CD4-positive, alpha-beta memory T cell (primary cell): Measurements from ENCODE around the gene FMO1. TPM values are rescaled to one million over a fixed set of nuclear protein-coding genes. Genes with fewer than 3 reads are reported as not detected.

Experiments used
- CTCF ChIA-PET: fragments of 350-600 bp; sonication (Branson Sonifier 250); formaldehyde crosslinking; loops from one replicate; lab custom pipeline; 2021; ENCODE audit warnings: inconsistent platforms; ENCODE audit not compliant: partially characterized antibody; lab: Charles Lee
- POLR2A ChIA-PET: fragments of 350-600 bp; sonication (Branson Sonifier 250); formaldehyde crosslinking; loops from one replicate; lab custom pipeline; 2021; ENCODE audit not compliant: partially characterized antibody; lab: Charles Lee
- DNase-seq, 5 donors: peaks; one replicate each; pipeline versions ENCODE4 v3.0.0 to v3.0.0-alpha.2; 2020 to 2022; ENCODE audit warnings: mixed read lengths in 1 of 5
- H3K27ac ChIP-seq: one replicate; pipeline ENCODE4 v1.7.0; 2013; ENCODE audit warnings: low read depth, low read length
- H3K27me3 ChIP-seq: 2 replicates; pipeline ENCODE4 v1.7.0; 2013; ENCODE audit warnings: mild to moderate bottlenecking, low read length, moderate library complexity; ENCODE audit not compliant: insufficient read depth
- H3K36me3 ChIP-seq: 2 replicates; pipeline ENCODE4 v1.7.0; 2013; ENCODE audit warnings: mild to moderate bottlenecking, low read length, moderate library complexity; ENCODE audit not compliant: insufficient read depth
- H3K4me1 ChIP-seq: 2 replicates; pipeline ENCODE4 v1.7.0; 2013; ENCODE audit warnings: mild to moderate bottlenecking, low read length, moderate library complexity; ENCODE audit not compliant: insufficient read depth
- H3K4me3 ChIP-seq, 2 donors: one replicate each; pipeline ENCODE4 v1.7.0; 2013; ENCODE audit warnings: low read length in 2 of 2, mild to moderate bottlenecking in 1 of 2
- H3K9me3 ChIP-seq, 2 donors: one replicate each; pipeline ENCODE4 v1.7.0; 2013; ENCODE audit warnings: low read length in 2 of 2, control low read depth in 1 of 2; ENCODE audit not compliant: control insufficient read depth in 1 of 2
- H3K27ac Mint-ChIP-seq, 7 donors: one replicate each; pipeline ENCODE4 v1.8.0; 2020 to 2021; ENCODE audit warnings: mixed read lengths in 7 of 7, mild to moderate bottlenecking in 6 of 7, inconsistent platforms in 3 of 7, moderate library complexity in 3 of 7
- H3K27me3 Mint-ChIP-seq, 2 donors: one replicate each; pipeline ENCODE4 v1.8.0; 2020 to 2021; ENCODE audit warnings: mixed read lengths in 2 of 2
- H3K36me3 Mint-ChIP-seq, 2 donors: one replicate each; pipeline ENCODE4 v1.8.0; 2020 to 2021; ENCODE audit warnings: mixed read lengths in 2 of 2, inconsistent platforms in 1 of 2, mild to moderate bottlenecking in 1 of 2
- H3K4me1 Mint-ChIP-seq, 4 donors: one replicate each; pipeline ENCODE4 v1.8.0; 2020 to 2021; ENCODE audit warnings: mixed read lengths in 4 of 4, mild to moderate bottlenecking in 1 of 4
- H3K4me3 Mint-ChIP-seq, 8 donors: one replicate each; pipeline ENCODE4 v1.8.0; 2020 to 2021; ENCODE audit warnings: mixed read lengths in 8 of 8, mild to moderate bottlenecking in 7 of 8, moderate library complexity in 6 of 8, inconsistent platforms in 3 of 8
- H3K9me3 Mint-ChIP-seq, 8 donors: one replicate each; pipeline ENCODE4 v1.8.0; 2020 to 2021; ENCODE audit warnings: mixed read lengths in 8 of 8, mild to moderate bottlenecking in 5 of 8, inconsistent platforms in 3 of 8, moderate library complexity in 1 of 8
- intact Hi-C: fragments of 100-400 bp; cut with micrococcal nuclease; formaldehyde crosslinking; loops from one replicate; pipeline ENCODE4 v1.15.1; 2023
- polyA plus RNA-seq, 2 donors: library from polyadenylated mRNA; unstranded; fragments of 300-500 nt; fragmentation: Illumina TruSeq; gene quantifications; one replicate each; pipeline ENCODE4 v1.2.3, GENCODE V29; 2021
- total RNA-seq, 2 experiments: library from RNA; stranded (reverse); gene quantifications; one replicate each; pipeline ENCODE4 v1.2.3, GENCODE V29; 2021

FMO1 gene
- total and polyA plus RNA-seq, 4 experiments from 2014 or later: not detected

GRCh38 chr1:171313319-171313834 lies 65.1 kb downstream of the FMO1 start:
- Histone ChIP-seq H3K27ac (peak overlapping the region; percentile 7), H3K36me3 (no peaks in the 10 kb centered on the region), H3K4me1 (peaks cover 9% of the 10 kb centered on the region), H3K4me3 (no peak overlapping the region), H3K27me3 (no peaks in the 10 kb centered on the region), H3K9me3 (no peaks in the 10 kb centered on the region)
- POLR2A ChIA-PET: interaction anchor here (0.9 to 2.1 kb wide), 10 partner anchors 8 to 1419 kb away, joined by 3 to 22 read pairs (median 4); partner anchors contain the start of genes GORAB, KIFAP3, METTL13 and PRRC2C
- DNase-seq: peak in 1 of 5 donors; percentile 4
- H3K9me3 Mint-ChIP-seq: no peaks in the 10 kb centered on the region
- peaks cover 4 to 11% of the 10 kb centered on the region in 2 donors for H3K36me3 Mint-ChIP-seq
- intact Hi-C loops: loop anchor here (1.0 to 5.0 kb wide), 5 partner anchors 68 to 1386 kb away; partner anchors contain the start of genes GORAB and VAMP4
- H3K27me3 Mint-ChIP-seq: no peaks in the 10 kb centered on the region
- CTCF ChIA-PET: interaction anchor here (0.6 to 3.2 kb wide), 54 partner anchors 9 to 1419 kb away, joined by 3 to 152 read pairs (median 4); partner anchors contain the start of genes FMO1, GORAB, PRRC2C and VAMP4
- H3K4me3 Mint-ChIP-seq: peak overlapping the region in 4 of 8 donors; percentile 67 to 85 (median 78)
- peaks cover 11 to 26% (median 21%) of the 10 kb centered on the region in 4 donors for H3K4me1 Mint-ChIP-seq
- H3K27ac Mint-ChIP-seq: peak overlapping the region; percentile 72 to 94 (median 92)

- Mint-ChIP-seq H3K36me3 (peaks cover 4 to 14% of the 10 kb centered on the region in 2 donors), H3K9me3 (no peaks in the 10 kb centered on the region), H3K27me3 (no peaks in the 10 kb centered on the region), H3K27ac (peak within 1 kb of the TSS; percentile 72 to 94 (median 92)), H3K4me1 (peaks cover 11 to 26% (median 21%) of the 10 kb centered on the region in 4 donors), H3K4me3 (peak within 1 kb of the TSS; percentile 67 to 85 (median 80))
- no peaks in the 10 kb centered on the region for H3K9me3 ChIP-seq
- ChIA-PET CTCF (interaction anchor here (0.5 to 3.2 kb wide), 56 partner anchors 8 to 1419 kb away, joined by 3 to 152 read pairs (median 4); partner anchors contain the start of genes FMO1, GORAB, PRRC2C and VAMP4), POLR2A (interaction anchor here (0.9 to 2.1 kb wide), 10 partner anchors 8 to 1420 kb away, joined by 3 to 22 read pairs (median 4); partner anchors contain the start of genes GORAB, KIFAP3, METTL13 and PRRC2C)
- H3K36me3 ChIP-seq: no peaks in the 10 kb centered on the region
- peaks cover 9% of the 10 kb centered on the region for H3K4me1 ChIP-seq
- peak; percentile 85 to 94 (median 92) for DNase-seq
- peak within 1 kb of the TSS in 1 of 2 donors; percentile 21 for H3K4me3 ChIP-seq
- peak within 1 kb of the TSS; percentile 54 for H3K27ac ChIP-seq
- H3K27me3 ChIP-seq: no peaks in the 10 kb centered on the region
- intact Hi-C loops: loop anchor here (1.0 to 5.0 kb wide), 6 partner anchors 69 to 1387 kb away; partner anchors contain the start of genes GORAB, PRRC2C and VAMP4
Measured at GRCh38 chr1:171313835-171314320, 65.6 kb downstream of the FMO1 start, which contains the start of gene FMO4. Gene FMO4, plus strand, starts transcription at chr1:171314183. Its CDS starts 5,643 bp downstream, at chr1:171319826.

GRCh38 chr1:171329251-171329650 lies 81.0 kb downstream of the FMO1 start:
- intact Hi-C loops: no loop called here
- no peaks in the 10 kb centered on the region for H3K4me1 Mint-ChIP-seq
- Histone ChIP-seq H3K4me3 (no peak overlapping the region), H3K27me3 (no peaks in the 10 kb centered on the region), H3K9me3 (no peaks in the 10 kb centered on the region), H3K27ac (no peak overlapping the region), H3K4me1 (no peaks in the 10 kb centered on the region), H3K36me3 (no peaks in the 10 kb centered on the region)
- H3K36me3 Mint-ChIP-seq: peaks cover 4 to 25% of the 10 kb centered on the region in 2 donors
- no peak overlapping the region for H3K4me3 Mint-ChIP-seq
- ChIA-PET POLR2A (no interaction called here), CTCF (no interaction called here)
- DNase-seq: no peak
- H3K27me3 Mint-ChIP-seq: no peaks in the 10 kb centered on the region
- H3K27ac Mint-ChIP-seq: peak overlapping the region in 1 of 7 donors; percentile 23
- H3K9me3 Mint-ChIP-seq: no peaks in the 10 kb centered on the region

- no peaks in the 10 kb centered on the region for H3K9me3 ChIP-seq
- Mint-ChIP-seq H3K9me3 (no peaks in the 10 kb centered on the region), H3K4me3 (no peak overlapping the region), H3K36me3 (peaks cover 7 to 37% of the 10 kb centered on the region in 2 donors), H3K27me3 (no peaks in the 10 kb centered on the region), H3K4me1 (no peaks in the 10 kb centered on the region), H3K27ac (no peak overlapping the region)
- no peaks in the 10 kb centered on the region for H3K27me3 ChIP-seq
- DNase-seq: no peak
- H3K27ac ChIP-seq: no peak overlapping the region
- CTCF ChIA-PET: interaction anchor here (1.5 kb wide), 1 partner anchor 20 kb away, joined by 4 read pairs; the partner anchor contains the start of gene FMO4
- no peak overlapping the region for H3K4me3 ChIP-seq
- intact Hi-C loops: no loop called here
- POLR2A ChIA-PET: interaction anchor here (0.9 kb wide), 1 partner anchor 87 kb away, joined by 3 read pairs; no protein-coding TSS in a partner anchor
- no peaks in the 10 kb centered on the region for H3K4me1 ChIP-seq
- H3K36me3 ChIP-seq: no peaks in the 10 kb centered on the region
Measured at GRCh38 chr1:171334024-171334640, 85.8 kb downstream of the FMO1 start.

Other genes starting within 250 kb of the FMO1 start
- not detected for gene FMO3, start 157.6 kb upstream of the FMO1 start, total RNA-seq
- gene FMO3, start 157.6 kb upstream of the FMO1 start, polyA plus RNA-seq: not detected
- gene FMO2, start 63.2 kb upstream of the FMO1 start, total RNA-seq: not detected
- gene FMO2, start 63.2 kb upstream of the FMO1 start, polyA plus RNA-seq: not detected
- gene FMO4, start 65.7 kb downstream of the FMO1 start, total RNA-seq: 1 to 10 TPM; 2.7 to 3.6 TPM
- gene FMO4, start 65.7 kb downstream of the FMO1 start, polyA plus RNA-seq: 1 to 10 TPM; 1.8 to 3.0 TPM
- gene PRRC2C, start 237.0 kb downstream of the FMO1 start, total RNA-seq: 100 to 1,000 TPM; 279 to 298 TPM
- gene PRRC2C, start 237.0 kb downstream of the FMO1 start, polyA plus RNA-seq: 100 to 1,000 TPM in 1 of 2 donors, 10 to 100 TPM in 1; 12.4 to 123 TPM